AG10803 (cell line): ENCODE data around the gene POU6F2.

Experiments used
- DNase-seq: peaks from one replicate; pipeline ENCODE4 v3.0.0; 2010; ENCODE audit warnings: low read depth
- H3K4me3 ChIP-seq: 2 replicates; pipeline ENCODE4 v1.5.1; 2011; ENCODE audit warnings: mild to moderate bottlenecking, low read length, control low read depth
- TF ChIP-seq, protein P1 (sequence below): conservative IDR thresholded peaks from 2 replicates; pipeline ENCODE4 v1.5.1; 2011; ENCODE audit warnings: mild to moderate bottlenecking, low read length, control low read depth, inconsistent platforms

Gene POU6F2

GRCh38 chr7:39091145-39091544 lies 113.4 kb downstream of the POU6F2 start:
- H3K4me3 ChIP-seq = no peak overlapping the region
- DNase-seq = no peak
- TF ChIP-seq, protein P1, sequence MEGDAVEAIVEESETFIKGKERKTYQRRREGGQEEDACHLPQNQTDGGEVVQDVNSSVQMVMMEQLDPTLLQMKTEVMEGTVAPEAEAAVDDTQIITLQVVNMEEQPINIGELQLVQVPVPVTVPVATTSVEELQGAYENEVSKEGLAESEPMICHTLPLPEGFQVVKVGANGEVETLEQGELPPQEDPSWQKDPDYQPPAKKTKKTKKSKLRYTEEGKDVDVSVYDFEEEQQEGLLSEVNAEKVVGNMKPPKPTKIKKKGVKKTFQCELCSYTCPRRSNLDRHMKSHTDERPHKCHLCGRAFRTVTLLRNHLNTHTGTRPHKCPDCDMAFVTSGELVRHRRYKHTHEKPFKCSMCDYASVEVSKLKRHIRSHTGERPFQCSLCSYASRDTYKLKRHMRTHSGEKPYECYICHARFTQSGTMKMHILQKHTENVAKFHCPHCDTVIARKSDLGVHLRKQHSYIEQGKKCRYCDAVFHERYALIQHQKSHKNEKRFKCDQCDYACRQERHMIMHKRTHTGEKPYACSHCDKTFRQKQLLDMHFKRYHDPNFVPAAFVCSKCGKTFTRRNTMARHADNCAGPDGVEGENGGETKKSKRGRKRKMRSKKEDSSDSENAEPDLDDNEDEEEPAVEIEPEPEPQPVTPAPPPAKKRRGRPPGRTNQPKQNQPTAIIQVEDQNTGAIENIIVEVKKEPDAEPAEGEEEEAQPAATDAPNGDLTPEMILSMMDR = no peak

- H3K4me3 ChIP-seq = no peak overlapping the region
- TF ChIP-seq, protein P1 = no peak
- DNase-seq = no peak
Observed at GRCh38 chr7:39091774-39092173, 114.1 kb downstream of the POU6F2 start.

DNA sequence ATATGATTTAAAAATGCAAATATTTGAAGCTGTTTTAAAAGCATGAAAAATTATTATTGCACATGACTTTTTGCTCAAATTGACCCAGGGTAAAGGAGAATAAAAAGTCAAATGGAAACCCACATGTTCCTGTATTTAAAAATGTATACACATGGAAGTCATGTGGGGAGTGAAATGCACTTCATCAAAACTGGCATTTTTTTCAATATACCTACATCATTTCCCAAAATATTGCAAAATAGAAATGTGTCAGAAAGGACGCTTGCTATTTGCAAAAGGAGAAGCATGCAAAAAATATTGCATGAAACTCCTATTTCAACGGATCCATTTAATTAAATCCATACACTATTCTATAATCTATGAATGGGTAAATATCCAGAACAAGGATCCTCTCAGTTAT lies 117.0 kb downstream of the POU6F2 start:
- H3K4me3 ChIP-seq = no peak overlapping the region
- DNase-seq = no peak
- TF ChIP-seq, protein P1 = no peak

GRCh38 chr7:39095875-39096619 lies 118.3 kb downstream of the POU6F2 start:
- DNase-seq = no peak
- TF ChIP-seq, protein P1 = no peak
- H3K4me3 ChIP-seq = no peak overlapping the region

DNA sequence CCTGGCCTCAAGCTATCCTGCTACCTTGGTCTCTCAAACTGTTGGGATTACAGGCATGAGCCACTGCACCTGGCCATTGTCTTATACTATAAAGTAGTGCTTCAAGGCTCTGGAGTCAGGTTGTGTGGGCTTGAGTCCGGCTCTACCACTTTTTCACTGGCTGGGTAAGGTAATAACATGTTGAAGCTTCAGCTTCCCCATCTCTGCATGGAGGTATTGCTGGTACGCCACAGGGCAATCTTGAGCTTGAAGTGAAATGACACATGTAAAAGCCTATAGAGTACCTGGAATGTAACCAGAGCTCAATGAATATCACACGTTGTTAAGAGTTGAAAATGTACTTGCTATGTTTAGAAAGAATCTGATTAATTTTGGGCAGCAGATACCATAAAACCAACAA lies 120.8 kb downstream of the POU6F2 start:
- TF ChIP-seq, protein P1 = no peak
- H3K4me3 ChIP-seq = no peak overlapping the region
- DNase-seq = no peak

- TF ChIP-seq, protein P1 = no peak
- H3K4me3 ChIP-seq = no peak overlapping the region
- no peak for DNase-seq
Observed at GRCh38 chr7:39099146-39099545, 121.4 kb downstream of the POU6F2 start.

DNA sequence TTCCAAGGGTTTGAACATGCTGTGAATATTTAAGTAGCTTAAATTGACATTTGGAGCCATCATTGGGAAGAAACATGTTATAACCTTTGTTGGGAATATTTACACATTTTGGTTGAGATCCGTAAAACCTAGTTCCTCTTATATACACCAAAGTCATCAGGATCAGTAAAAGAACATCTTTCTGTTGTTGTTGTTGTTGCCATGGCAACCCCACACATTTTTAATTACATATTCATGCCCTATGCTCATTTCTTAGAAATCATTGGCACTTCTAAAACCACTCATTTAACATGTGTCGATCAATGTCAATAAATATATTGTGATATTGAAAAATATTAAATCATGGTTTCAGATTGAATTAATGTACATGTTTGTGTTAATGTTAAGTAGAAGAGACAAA lies 122.6 kb downstream of the POU6F2 start:
- no peak overlapping the region for H3K4me3 ChIP-seq
- no peak for DNase-seq
- TF ChIP-seq, protein P1 = no peak
